IMR-90 (cell line): ENCODE measurements around the gene F12.

ENCODE experiments used
- CEBPB ChIP-seq: IDR thresholded peaks from 2 replicates; pipeline ENCODE4 v1.6.1; 2012; ENCODE audit warnings: low read depth, low read length, improper control_type of control experiment
- CTCF ChIP-seq: conservative IDR thresholded peaks from 2 replicates; pipeline ENCODE4 v1.5.1; 2012; ENCODE audit warnings: mild to moderate bottlenecking, low read depth, low read length, improper control_type of control experiment
- ELK1 ChIP-seq: fragments of 150-350 bp; IDR thresholded peaks from 2 replicates; pipeline ENCODE4 v1.6.1; 2016; ENCODE audit warnings: low read depth, mild to moderate bottlenecking, low read length, moderate library complexity, borderline replicate concordance
- MXI1 ChIP-seq: IDR thresholded peaks from 2 replicates; pipeline ENCODE4 v1.6.1; 2012; ENCODE audit warnings: low read depth, mild to moderate bottlenecking, low read length, moderate library complexity, borderline replicate concordance
- POLR2A ChIP-seq: IDR thresholded peaks from 2 replicates; pipeline ENCODE4 v1.6.1; 2012; ENCODE audit warnings: mild to moderate bottlenecking, low read depth, low read length
- RFX5 ChIP-seq: IDR thresholded peaks from 2 replicates; pipeline ENCODE4 v1.8.0; 2012; ENCODE audit warnings: low read depth, mild to moderate bottlenecking, low read length, moderate library complexity
- SMC3 ChIP-seq: fragments of 150-350 bp; IDR thresholded peaks from 2 replicates; pipeline ENCODE4 v1.6.1; 2016; ENCODE audit warnings: low read depth, mild to moderate bottlenecking, antibody characterized with exemption, low read length, moderate library complexity
- USF2 ChIP-seq: fragments of 150-350 bp; IDR thresholded peaks from 2 replicates; pipeline ENCODE4 v1.6.1; 2017; ENCODE audit warnings: mild to moderate bottlenecking, antibody characterized with exemption, low read length, low read depth

GRCh38 chr5:177445917-177446199, 36.5 kb upstream of the F12 start:
- TF ChIP-seq USF2, result no peak
- TF ChIP-seq CTCF, result no peak
- no peak for TF ChIP-seq ELK1
- no peak for TF ChIP-seq RFX5
- TF ChIP-seq POLR2A, result no peak
- no peak for TF ChIP-seq MXI1
- no peak for TF ChIP-seq SMC3
- TF ChIP-seq CEBPB, result no peak
